ENCODE results near the gene CRLF1.

DNA sequence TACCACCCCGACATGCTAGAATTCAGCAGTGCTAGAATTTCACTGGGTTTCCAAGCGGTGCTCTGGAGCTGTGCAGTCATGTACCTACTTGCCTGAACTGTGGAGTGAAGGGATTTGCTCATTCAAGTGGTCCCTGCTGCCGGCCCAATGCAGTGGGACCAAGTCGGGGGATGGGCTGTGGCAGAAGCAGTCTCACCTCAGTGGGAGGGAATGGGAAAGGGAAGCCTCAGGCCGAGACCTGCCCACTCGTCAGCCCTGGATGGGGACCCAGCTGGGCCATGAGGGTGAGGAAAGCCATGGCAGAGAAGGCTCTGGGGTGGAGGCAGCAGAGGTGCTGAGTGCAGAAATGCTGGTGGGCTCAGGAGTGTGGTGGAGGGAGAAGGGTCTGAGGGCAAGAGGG lies 45.1 kb upstream of the CRLF1 start:
- TF ChIP-seq, protein P1, sequence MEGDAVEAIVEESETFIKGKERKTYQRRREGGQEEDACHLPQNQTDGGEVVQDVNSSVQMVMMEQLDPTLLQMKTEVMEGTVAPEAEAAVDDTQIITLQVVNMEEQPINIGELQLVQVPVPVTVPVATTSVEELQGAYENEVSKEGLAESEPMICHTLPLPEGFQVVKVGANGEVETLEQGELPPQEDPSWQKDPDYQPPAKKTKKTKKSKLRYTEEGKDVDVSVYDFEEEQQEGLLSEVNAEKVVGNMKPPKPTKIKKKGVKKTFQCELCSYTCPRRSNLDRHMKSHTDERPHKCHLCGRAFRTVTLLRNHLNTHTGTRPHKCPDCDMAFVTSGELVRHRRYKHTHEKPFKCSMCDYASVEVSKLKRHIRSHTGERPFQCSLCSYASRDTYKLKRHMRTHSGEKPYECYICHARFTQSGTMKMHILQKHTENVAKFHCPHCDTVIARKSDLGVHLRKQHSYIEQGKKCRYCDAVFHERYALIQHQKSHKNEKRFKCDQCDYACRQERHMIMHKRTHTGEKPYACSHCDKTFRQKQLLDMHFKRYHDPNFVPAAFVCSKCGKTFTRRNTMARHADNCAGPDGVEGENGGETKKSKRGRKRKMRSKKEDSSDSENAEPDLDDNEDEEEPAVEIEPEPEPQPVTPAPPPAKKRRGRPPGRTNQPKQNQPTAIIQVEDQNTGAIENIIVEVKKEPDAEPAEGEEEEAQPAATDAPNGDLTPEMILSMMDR (conservative IDR thresholded peaks at IDR 0.05 in 1 of 2, IDR thresholded peaks at IDR 0.05 in 1 of 2; ENCODE audit: extremely low read depth in 1 of 2, insufficient read depth in 1 of 2, low read depth in 1 of 2, low read length in 2 of 2): no peak
- no peak for TF ChIP-seq EZH2 (IDR thresholded peaks at IDR 0.05; ENCODE audit: borderline replicate concordance, low read length)
